Fibroblast of lung (primary cell): ENCODE results near the gene CIB4. TPM values are rescaled to one million over a fixed set of nuclear protein-coding genes. Genes with fewer than 3 reads are reported as not detected.

Experiments used
- DNase-seq, 2 donors: peaks; one replicate each; pipeline versions ENCODE4 v3.0.0 to v3.0.0-alpha.2; 2010; ENCODE audit warnings: low read depth in 2 of 2
- H2AFZ ChIP-seq: 2 replicates; pipeline ENCODE4 v1.5.1; 2012; ENCODE audit warnings: low read length, control low read depth, inconsistent platforms
- H3K27ac ChIP-seq: 2 replicates; pipeline ENCODE4 v1.5.1; 2011; ENCODE audit warnings: low read length, control low read depth; ENCODE audit not compliant: insufficient read depth
- H3K27me3 ChIP-seq: 2 replicates; pipeline ENCODE4 v1.5.1; 2011; ENCODE audit warnings: mild to moderate bottlenecking, low read length; ENCODE audit not compliant: control insufficient read depth, insufficient read depth
- H3K36me3 ChIP-seq: 2 replicates; pipeline ENCODE4 v1.5.1; 2011; ENCODE audit warnings: low read length; ENCODE audit not compliant: control insufficient read depth, insufficient read depth
- H3K4me1 ChIP-seq: 2 replicates; pipeline ENCODE4 v1.5.1; 2011; ENCODE audit warnings: low read length; ENCODE audit not compliant: control insufficient read depth, insufficient read depth; ENCODE audit errors: extremely low read depth
- H3K4me2 ChIP-seq: 2 replicates; pipeline ENCODE4 v1.5.1; 2011; ENCODE audit warnings: low read length, control low read depth; ENCODE audit not compliant: insufficient read depth; ENCODE audit errors: extremely low read depth
- H3K4me3 ChIP-seq, 4 experiments: fragments of 200-600 bp in 1 of 4; sonication (generic) in 1 of 4; replicated peaks in 1 of 4; 2 replicates each; pipeline ENCODE4 v1.5.1; 2011 to 2016; ENCODE audit warnings: low read length in 4 of 4, low read depth in 3 of 4, mild to moderate bottlenecking in 3 of 4, control low read depth in 2 of 4, inconsistent platforms in 1 of 4, mixed read lengths in 1 of 4; ENCODE audit not compliant: insufficient read depth in 1 of 4; ENCODE audit errors: control extremely low read depth in 1 of 4
- H3K79me2 ChIP-seq: 2 replicates; pipeline ENCODE4 v1.5.1; 2012; ENCODE audit warnings: mild to moderate bottlenecking, low read length, inconsistent platforms; ENCODE audit not compliant: control insufficient read depth, insufficient read depth
- H3K9ac ChIP-seq: 2 replicates; pipeline ENCODE4 v1.5.1; 2011; ENCODE audit warnings: mild to moderate bottlenecking, low read length, control low read depth; ENCODE audit not compliant: insufficient read depth
- H3K9me3 ChIP-seq: 2 replicates; pipeline ENCODE4 v1.5.1; 2012; ENCODE audit warnings: low read depth, low read length; ENCODE audit not compliant: control insufficient read depth, insufficient read depth
- H4K20me1 ChIP-seq: 2 replicates; pipeline ENCODE4 v1.5.1; 2011; ENCODE audit warnings: low read length; ENCODE audit not compliant: control insufficient read depth, insufficient read depth; ENCODE audit errors: extremely low read depth
- CTCF ChIP-seq, 2 donors: IDR thresholded peaks in 1 of 2; conservative IDR thresholded peaks in 1 of 2; 1 replicate in 1 of 2; 2 replicates in 1 of 2; pipeline ENCODE4 v1.5.1; 2011 to 2012; ENCODE audit warnings: low read length in 2 of 2, control low read depth in 1 of 2, inconsistent platforms in 1 of 2, low read depth in 1 of 2, mild to moderate bottlenecking in 1 of 2
- EZH2 ChIP-seq: IDR thresholded peaks from 2 replicates; pipeline ENCODE4 v1.5.1; 2012; ENCODE audit warnings: low read length, control low read depth, mild to moderate bottlenecking; ENCODE audit errors: missing control alignments
- polyA plus RNA-seq, 2 donors: library from polyadenylated mRNA; depleted of rRNA in 1 of 2; stranded (reverse) in 1 of 2; unstranded in 1 of 2; fragments of >200 nt; gene quantifications; 2 replicates each; pipeline ENCODE4 v1.2.1, GENCODE V29; 2011 to 2012; ENCODE audit warnings: missing spikeins in 1 of 2
- total RNA-seq: library from RNA; depleted of rRNA; stranded (reverse); fragments of >200 nt; gene quantifications from 2 replicates; pipeline ENCODE4 v1.2.1, GENCODE V29; 2014

Gene CIB4
- total and polyA plus RNA-seq, 2 donors (not counting 1 experiment from before 2014, with no cell fraction given) = not detected

GRCh38 chr2:26627350-26628105 lies 13.6 kb downstream of the CIB4 start:
- H3K9me3 ChIP-seq = no peaks in the 10 kb centered on the region
- H3K79me2 ChIP-seq = no peaks in the 10 kb centered on the region
- H3K4me2 ChIP-seq = no peak overlapping the region
- no peaks in the 10 kb centered on the region for H4K20me1 ChIP-seq
- TF ChIP-seq CTCF (conservative IDR thresholded peaks at IDR 0.05 in 1 of 2, IDR thresholded peaks at IDR 0.05 in 1 of 2; ENCODE audit: low read depth in 1 of 2, low read length in 2 of 2) (no peak), EZH2 (no peak)
- DNase-seq = no peak
- no peak overlapping the region for H3K27ac ChIP-seq
- no peak overlapping the region for H3K9ac ChIP-seq
- H3K4me3 ChIP-seq = no peak overlapping the region
- no peak overlapping the region for H2AFZ ChIP-seq
- H3K4me1 ChIP-seq = peaks cover 4% of the 10 kb centered on the region
- H3K36me3 ChIP-seq = no peaks in the 10 kb centered on the region
- no peaks in the 10 kb centered on the region for H3K27me3 ChIP-seq

GRCh38 chr2:26626606-26627005 lies 14.6 kb downstream of the CIB4 start:
- Histone ChIP-seq H3K4me1 (peaks cover 4% of the 10 kb centered on the region), H3K9me3 (no peaks in the 10 kb centered on the region), H3K79me2 (no peaks in the 10 kb centered on the region), H3K27ac (no peak overlapping the region), H4K20me1 (no peaks in the 10 kb centered on the region), H3K4me2 (no peak overlapping the region), H3K36me3 (no peaks in the 10 kb centered on the region), H3K27me3 (no peaks in the 10 kb centered on the region), H3K4me3 (no peak overlapping the region), H3K9ac (no peak overlapping the region), H2AFZ (no peak overlapping the region)
- no peak for TF ChIP-seq CTCF (conservative IDR thresholded peaks at IDR 0.05 in 1 of 2, IDR thresholded peaks at IDR 0.05 in 1 of 2; ENCODE audit: low read depth in 1 of 2, low read length in 2 of 2)
- no peak for TF ChIP-seq EZH2
- DNase-seq = no peak

GRCh38 chr2:26623541-26624495 lies 17.3 kb downstream of the CIB4 start:
- no peak overlapping the region for H3K9ac ChIP-seq
- H3K27me3 ChIP-seq = peaks cover 3% of the 10 kb centered on the region
- H3K9me3 ChIP-seq = no peaks in the 10 kb centered on the region
- peak overlapping the region; percentile 72 for H3K4me2 ChIP-seq
- no peak overlapping the region for H2AFZ ChIP-seq
- peaks cover 4% of the 10 kb centered on the region for H3K4me1 ChIP-seq
- DNase-seq = peak; percentile 23 to 71
- TF ChIP-seq CTCF (conservative IDR thresholded peaks at IDR 0.05 in 1 of 2, IDR thresholded peaks at IDR 0.05 in 1 of 2; ENCODE audit: low read depth in 1 of 2, low read length in 2 of 2) = no peak
- TF ChIP-seq EZH2 = no peak
- no peak overlapping the region for H3K4me3 ChIP-seq
- H3K36me3 ChIP-seq = no peaks in the 10 kb centered on the region
- no peaks in the 10 kb centered on the region for H3K79me2 ChIP-seq
- no peak overlapping the region for H3K27ac ChIP-seq
- H4K20me1 ChIP-seq = no peaks in the 10 kb centered on the region
